Esophagus muscularis mucosa (tissue), 4 donors: ENCODE measurements around the gene KLF9. TPM values are rescaled to one million over a fixed set of nuclear protein-coding genes. Genes with fewer than 3 reads are reported as not detected.
A peak's percentile ranks its signal among the peaks of the same experiment; 100 is the strongest.

ENCODE experiments used
- DNase-seq: peaks from one replicate; pipeline ENCODE4 v3.0.0-alpha.2; 2017; ENCODE audit errors: extremely low spot score
- H3K27ac ChIP-seq, 4 donors: fragments of 200-600 bp; sonication (generic); replicated peaks in 1 of 4; 1 replicate in 3 of 4; 2 replicates in 1 of 4; pipeline ENCODE4 v1.5.1; 2016 to 2019; ENCODE audit warnings: mild to moderate bottlenecking in 1 of 4
- H3K27me3 ChIP-seq, 4 donors: fragments of 200-600 bp; sonication (generic); one replicate each; pipeline versions ENCODE4 v1.5.1 to v1.6.0; 2016 to 2019
- H3K36me3 ChIP-seq, 4 donors: fragments of 200-600 bp; sonication (generic); one replicate each; pipeline ENCODE4 v1.5.1; 2016 to 2019
- H3K4me1 ChIP-seq, 4 donors: fragments of 200-600 bp; sonication (generic); one replicate each; pipeline ENCODE4 v1.5.1; 2016 to 2019
- H3K4me3 ChIP-seq, 4 donors: fragments of 200-600 bp; sonication (generic); 1 replicate in 2 of 4; 2 replicates in 2 of 4; pipeline ENCODE4 v1.5.1; 2016 to 2019; ENCODE audit warnings: mild to moderate bottlenecking in 4 of 4, moderate library complexity in 1 of 4
- H3K9me3 ChIP-seq, 4 donors: fragments of 200-600 bp; sonication (generic); 1 replicate in 3 of 4; 2 replicates in 1 of 4; pipeline ENCODE4 v1.5.1; 2016 to 2019
- EP300 ChIP-seq: sonication (generic); formaldehyde crosslinking; IDR thresholded peaks from one replicate; pipeline ENCODE4 v1.6.1; 2017; ENCODE audit warnings: antibody characterized with exemption
- POLR2A ChIP-seq: fragments of 450-650 bp; IDR thresholded peaks from one replicate; pipeline ENCODE4 v1.6.1; 2017; ENCODE audit warnings: antibody characterized with exemption, moderate library complexity, mild to moderate bottlenecking, low read depth
- POLR2AphosphoS5 ChIP-seq, 2 donors: sonication (generic); formaldehyde crosslinking; IDR thresholded peaks; one replicate each; pipeline ENCODE4 v1.6.1; 2017; ENCODE audit warnings: antibody characterized with exemption in 2 of 2
- WGBS: methylation state at CpG from one replicate; pipeline ENCODE4 v1.1.5; 2018; 5-methylcytosine and 5-hydroxymethylcytosine counted together
- intact Hi-C: fragments of 100-400 bp; cut with DNase I; formaldehyde crosslinking; loops from one replicate; pipeline ENCODE4 v1.15.1; 2023
- total RNA-seq, 4 donors: library from RNA; depleted of rRNA; stranded (reverse); fragments of >200 nt; gene quantifications; one replicate each; pipeline versions ENCODE4 v1.1.0 to v1.2.1, GENCODE V29; 2016
- TF ChIP-seq, protein P1 (sequence below), 3 experiments: fragments of 200-600 bp in 2 of 3; fragments of 450-650 bp in 1 of 3; sonication (generic) in 2 of 3; IDR thresholded peaks; one replicate each; pipeline ENCODE4 v1.5.1; 2017 to 2019; ENCODE audit warnings: antibody characterized with exemption in 3 of 3, mild to moderate bottlenecking in 2 of 3, moderate library complexity in 1 of 3

Gene KLF9
- total RNA-seq, 4 donors from 2014 or later = 143 to 209 (median 184) TPM

DNA sequence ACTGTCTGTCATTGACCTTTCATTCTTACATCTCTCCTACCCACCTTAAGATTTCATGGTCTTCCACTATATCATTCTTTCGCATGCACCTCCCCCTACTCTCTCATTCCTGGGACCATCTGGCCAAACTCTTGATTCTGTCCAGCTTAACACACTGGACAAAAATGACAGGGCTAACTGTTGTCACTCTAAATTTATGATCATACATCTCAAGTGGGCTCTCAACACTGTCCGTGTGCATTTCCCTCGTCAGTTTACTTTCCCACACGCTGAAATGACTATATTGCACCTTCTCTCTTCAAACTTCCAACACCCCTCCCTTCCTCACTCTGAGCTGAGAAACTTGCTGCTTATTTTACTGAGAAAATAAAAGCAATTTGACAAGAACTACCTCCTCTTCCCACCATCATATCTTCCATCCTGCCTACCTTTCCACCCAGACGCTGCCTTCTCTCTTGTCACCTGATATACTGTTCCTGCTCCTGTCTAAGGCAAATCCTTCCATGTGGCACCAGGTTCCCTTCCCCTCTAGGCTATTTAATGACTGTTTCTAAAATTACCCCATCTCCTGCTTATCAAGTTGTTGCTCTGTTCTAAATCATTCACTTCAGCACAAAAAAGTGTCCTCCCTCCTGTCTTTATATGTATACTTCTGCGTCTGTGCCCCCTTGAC is 8.1 kb upstream of the KLF9 start:
- intact Hi-C loops = no loop called here
- 85% methylated on average over 6 of the region's 6 CpGs for WGBS
- H3K9me3 ChIP-seq = no peaks in the 10 kb centered on the region
- H3K4me1 ChIP-seq = peaks cover 29 to 63% (median 41%) of the 10 kb centered on the region in 4 donors
- H3K27me3 ChIP-seq = no peaks in the 10 kb centered on the region
- H3K36me3 ChIP-seq = no peaks in the 10 kb centered on the region
- DNase-seq = no peak
- H3K4me3 ChIP-seq = no peak overlapping the region
- H3K27ac ChIP-seq = peak overlapping the region; percentile 91 to 100 (median 100)
- no peak for TF ChIP-seq POLR2A
- no peak for TF ChIP-seq EP300
- no peak for TF ChIP-seq POLR2AphosphoS5 (IDR thresholded peaks at IDR 0.05)
- TF ChIP-seq, protein P1, sequence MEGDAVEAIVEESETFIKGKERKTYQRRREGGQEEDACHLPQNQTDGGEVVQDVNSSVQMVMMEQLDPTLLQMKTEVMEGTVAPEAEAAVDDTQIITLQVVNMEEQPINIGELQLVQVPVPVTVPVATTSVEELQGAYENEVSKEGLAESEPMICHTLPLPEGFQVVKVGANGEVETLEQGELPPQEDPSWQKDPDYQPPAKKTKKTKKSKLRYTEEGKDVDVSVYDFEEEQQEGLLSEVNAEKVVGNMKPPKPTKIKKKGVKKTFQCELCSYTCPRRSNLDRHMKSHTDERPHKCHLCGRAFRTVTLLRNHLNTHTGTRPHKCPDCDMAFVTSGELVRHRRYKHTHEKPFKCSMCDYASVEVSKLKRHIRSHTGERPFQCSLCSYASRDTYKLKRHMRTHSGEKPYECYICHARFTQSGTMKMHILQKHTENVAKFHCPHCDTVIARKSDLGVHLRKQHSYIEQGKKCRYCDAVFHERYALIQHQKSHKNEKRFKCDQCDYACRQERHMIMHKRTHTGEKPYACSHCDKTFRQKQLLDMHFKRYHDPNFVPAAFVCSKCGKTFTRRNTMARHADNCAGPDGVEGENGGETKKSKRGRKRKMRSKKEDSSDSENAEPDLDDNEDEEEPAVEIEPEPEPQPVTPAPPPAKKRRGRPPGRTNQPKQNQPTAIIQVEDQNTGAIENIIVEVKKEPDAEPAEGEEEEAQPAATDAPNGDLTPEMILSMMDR (IDR thresholded peaks at IDR 0.05) = no peak

DNA sequence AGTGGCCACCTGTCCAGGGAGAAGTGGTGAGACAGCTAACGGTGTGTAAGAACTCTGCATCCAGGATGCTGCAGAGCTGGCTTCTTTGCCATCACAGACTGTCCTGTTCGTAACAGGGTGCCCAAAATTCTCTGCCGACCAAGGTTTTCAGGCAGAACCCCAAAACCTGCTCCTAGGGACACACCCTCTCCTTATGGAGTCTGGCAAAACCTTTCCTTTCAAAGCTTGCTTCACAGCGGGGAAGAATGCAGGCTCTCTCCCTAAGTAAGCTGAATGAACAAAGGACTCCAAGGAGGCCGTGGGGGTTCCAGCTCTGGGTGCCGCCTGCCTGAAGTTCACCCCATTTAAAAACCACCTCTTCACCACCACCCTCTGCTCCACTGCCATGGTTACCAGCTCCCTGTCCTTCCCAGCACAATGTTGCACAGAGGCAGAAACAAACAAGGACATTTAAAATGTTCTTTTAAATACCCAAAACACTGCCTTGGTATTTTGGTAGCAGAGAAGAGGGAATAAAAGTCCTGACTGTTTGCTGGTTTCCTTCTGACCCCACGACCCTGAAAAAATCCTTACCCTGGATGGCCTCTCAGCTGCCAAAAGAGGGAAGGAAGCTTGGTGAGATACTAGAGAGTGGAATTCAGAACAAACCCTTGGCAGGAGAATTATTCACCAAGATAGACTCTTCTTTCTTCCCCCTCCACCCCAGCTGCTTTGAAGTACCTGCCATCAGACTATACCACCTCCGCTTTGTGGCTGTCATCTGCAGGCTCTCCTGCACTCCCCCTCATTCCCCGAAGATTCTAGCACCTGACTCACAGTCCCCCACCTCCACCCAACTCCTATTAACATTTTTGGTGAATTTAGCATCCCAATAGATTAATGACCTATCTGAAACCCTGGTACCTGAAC is 7.1 kb upstream of the KLF9 start:
- Histone ChIP-seq H3K27ac (peak overlapping the region; percentile 91 to 100 (median 100)), H3K4me1 (peaks cover 36 to 63% (median 45%) of the 10 kb centered on the region in 4 donors), H3K36me3 (no peaks in the 10 kb centered on the region), H3K27me3 (no peaks in the 10 kb centered on the region), H3K4me3 (peak overlapping the region; percentile 54 to 69 (median 56)), H3K9me3 (no peaks in the 10 kb centered on the region)
- intact Hi-C loops = loop anchor here (2.0 kb wide), 1 partner anchor 179 kb away; no protein-coding TSS in a partner anchor
- no peak for DNase-seq
- TF ChIP-seq POLR2AphosphoS5 (IDR thresholded peaks at IDR 0.05) = peak in 1 of 2 donors; percentile 8
- TF ChIP-seq, protein P1 (IDR thresholded peaks at IDR 0.05) = no peak
- 23% methylated on average over 7 of the region's 9 CpGs for WGBS

DNA sequence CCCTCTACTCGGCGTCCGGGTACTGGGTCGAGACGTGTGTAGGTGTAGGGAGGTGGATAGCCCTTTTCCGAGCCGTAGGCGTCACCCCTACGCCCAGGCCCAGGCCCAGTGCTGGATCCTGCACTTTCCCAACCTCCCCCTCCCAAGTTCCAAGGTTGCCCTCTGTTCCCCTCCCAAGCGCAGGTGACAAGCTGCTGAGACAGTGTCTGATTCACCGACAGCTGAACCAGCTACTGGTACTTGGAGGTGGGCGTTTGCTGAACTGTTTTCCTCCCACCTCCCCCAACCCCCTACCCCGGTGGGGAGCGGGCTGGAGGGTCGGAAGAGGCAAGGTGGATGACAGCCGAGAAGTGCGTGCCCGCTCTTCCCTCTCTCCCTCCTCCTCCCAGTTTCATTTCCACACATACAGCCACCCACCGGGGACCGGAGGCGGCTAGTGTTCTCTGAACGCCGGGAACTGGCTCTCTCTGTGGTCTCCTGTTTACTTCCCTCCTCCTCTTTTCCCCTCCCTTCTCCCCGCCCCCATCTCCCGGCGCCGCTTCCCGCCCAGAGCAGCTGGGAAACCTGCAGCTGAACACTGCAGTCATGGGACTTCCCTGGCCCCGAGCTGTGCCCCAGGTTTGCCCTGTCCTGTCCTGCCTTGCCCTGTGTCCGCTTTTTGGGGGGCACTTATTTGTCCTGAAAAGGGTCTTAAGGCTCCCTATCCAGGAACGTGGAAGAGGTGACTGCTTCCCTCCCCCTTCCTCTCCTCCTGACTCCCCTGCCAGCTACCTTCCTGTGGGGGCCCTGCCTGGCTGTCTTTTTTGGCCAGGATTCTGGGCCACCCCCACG is 6.2 kb upstream of the KLF9 start:
- intact Hi-C loops = loop anchor here (1.0 to 2.0 kb wide), 2 partner anchors 60 to 180 kb away; no protein-coding TSS in a partner anchor
- Histone ChIP-seq H3K4me3 (peak overlapping the region; percentile 54 to 69 (median 56)), H3K27ac (peak overlapping the region; percentile 91 to 100 (median 100)), H3K36me3 (no peaks in the 10 kb centered on the region), H3K9me3 (no peaks in the 10 kb centered on the region), H3K27me3 (no peaks in the 10 kb centered on the region), H3K4me1 (peaks cover 45 to 68% (median 53%) of the 10 kb centered on the region in 4 donors)
- TF ChIP-seq POLR2AphosphoS5 (IDR thresholded peaks at IDR 0.05) (no peak), POLR2A (peak; percentile 60), EP300 (no peak)
- TF ChIP-seq, protein P1 (IDR thresholded peaks at IDR 0.05) = no peak
- WGBS = 2% methylated on average over 32 of the region's 32 CpGs
- DNase-seq = peak; percentile 99

DNA sequence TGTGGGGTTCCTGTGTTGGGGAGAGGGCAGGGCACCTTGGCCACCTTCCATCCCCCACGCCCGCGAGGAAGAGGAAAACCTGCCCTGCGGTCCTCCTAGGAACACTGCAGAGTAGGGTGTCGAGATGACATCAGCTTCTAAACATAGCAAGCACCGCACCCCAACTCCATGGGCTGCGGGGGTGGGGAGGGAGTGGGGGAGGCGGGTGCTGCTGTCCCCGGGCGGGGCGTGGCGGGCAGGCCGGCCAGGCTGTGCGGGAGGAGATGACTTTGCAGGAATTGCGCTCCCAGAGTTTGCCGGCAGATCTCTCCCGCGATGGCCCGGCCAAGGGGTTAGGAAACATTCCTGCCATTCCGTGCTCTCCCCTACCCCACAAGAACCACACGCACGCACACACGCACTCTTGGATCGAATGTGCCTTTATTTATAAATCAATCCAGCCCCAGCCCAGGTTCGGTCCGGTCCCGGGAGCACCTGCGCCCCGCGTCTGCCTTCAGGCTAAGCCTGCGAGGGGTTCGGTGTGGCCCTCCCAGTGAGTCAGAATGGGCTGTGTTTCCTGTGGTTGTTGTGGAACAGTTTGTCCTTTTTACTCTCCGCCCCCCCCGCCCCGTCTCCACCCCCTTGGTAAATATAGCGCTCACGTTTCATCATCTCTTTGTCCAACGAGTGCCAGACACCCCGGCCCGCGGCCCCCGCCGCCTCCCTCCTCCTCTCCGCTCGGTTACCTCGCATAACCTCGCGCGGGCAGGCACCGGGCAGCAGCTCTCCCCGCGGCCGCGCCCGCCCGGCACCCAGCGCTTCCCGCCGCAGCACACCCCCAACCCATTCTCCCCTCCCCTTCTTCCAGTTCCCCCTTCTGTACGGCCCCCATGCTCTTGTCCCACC is 5.3 kb upstream of the KLF9 start:
- H3K4me3 ChIP-seq = peak overlapping the region; percentile 54 to 69 (median 56)
- H3K9me3 ChIP-seq = no peaks in the 10 kb centered on the region
- peak overlapping the region; percentile 91 to 100 (median 100) for H3K27ac ChIP-seq
- intact Hi-C loops = loop anchor here (1.0 to 10.0 kb wide), 4 partner anchors 61 to 1945 kb away; partner anchors contain the start of gene ZFAND5
- peaks cover 53 to 77% (median 61%) of the 10 kb centered on the region in 4 donors for H3K4me1 ChIP-seq
- H3K36me3 ChIP-seq = no peaks in the 10 kb centered on the region
- under 1% methylated on average over 37 of the region's 60 CpGs for WGBS
- TF ChIP-seq POLR2A = peak; percentile 88
- TF ChIP-seq EP300 = no peak
- TF ChIP-seq, protein P1 (IDR thresholded peaks at IDR 0.05) = peak in 1 of 3 experiments; percentile 29
- peak in 1 of 2 donors; percentile 93 for TF ChIP-seq POLR2AphosphoS5 (IDR thresholded peaks at IDR 0.05)
- DNase-seq = peak; percentile 100
- H3K27me3 ChIP-seq = no peaks in the 10 kb centered on the region
